Stimulated activated CD4-positive, alpha-beta T cell treated with anti-CD3 and anti-CD28 coated beads, Interleukin-2, amount 100 ng/mL, for 4 hours (primary cell): ENCODE data around the gene ZNG1A.
"Not testable (repeated sequence)": the region's sequence is repeated elsewhere in the genome, so short reads cannot be mapped to it uniquely, and the experiment has no call there.

ENCODE experiments used
- DNase-seq: peaks from one replicate; pipeline ENCODE4 v3.0.0-alpha.2; 2020; ENCODE audit warnings: low read depth

ZNG1A gene

GRCh38 chr9:98775-99174, 80.1 kb downstream of the ZNG1A start:
- not testable (repeated sequence) for DNase-seq

- DNase-seq: not testable (repeated sequence)
These were observed 83.9 kb downstream of the ZNG1A start for GRCh38 chr9:94992-95391.

GRCh38 chr9:94323-94722, 84.5 kb downstream of the ZNG1A start:
- DNase-seq: not testable (repeated sequence)

- not testable (repeated sequence) for DNase-seq
These were observed 84.9 kb downstream of the ZNG1A start for GRCh38 chr9:93909-94308.

- not testable (repeated sequence) for DNase-seq
These were observed 88.0 kb downstream of the ZNG1A start for GRCh38 chr9:90851-91250.

- DNase-seq: not testable (repeated sequence)
These were observed 90.3 kb downstream of the ZNG1A start for GRCh38 chr9:88396-89037.

GRCh38 chr9:87860-88259, 91.0 kb downstream of the ZNG1A start:
- not testable (repeated sequence) for DNase-seq

GRCh38 chr9:87105-87504, 91.8 kb downstream of the ZNG1A start:
- not testable (repeated sequence) for DNase-seq

- DNase-seq: not testable (repeated sequence)
These were observed 92.2 kb downstream of the ZNG1A start for GRCh38 chr9:86697-87096.

- DNase-seq: not testable (repeated sequence)
These were observed 95.7 kb downstream of the ZNG1A start for GRCh38 chr9:82932-83689.

- DNase-seq: not testable (repeated sequence)
These were observed 100.5 kb downstream of the ZNG1A start for GRCh38 chr9:78333-78732.

GRCh38 chr9:76389-76788, 102.5 kb downstream of the ZNG1A start:
- DNase-seq: not testable (repeated sequence)

- DNase-seq: not testable (repeated sequence)
These were observed 104.8 kb downstream of the ZNG1A start for GRCh38 chr9:73900-74525.

GRCh38 chr9:73076-73899, 105.6 kb downstream of the ZNG1A start:
- DNase-seq: not testable (repeated sequence)
